GM12891 (cell line): ENCODE results near the gene PEPD.

Experiments
- POLR2A ChIP-seq: IDR thresholded peaks from 2 replicates; pipeline ENCODE4 v1.6.1; 2011; ENCODE audit warnings: low read depth, low read length, control low read depth
- POLR2AphosphoS5 ChIP-seq: IDR thresholded peaks from 2 replicates; pipeline ENCODE4 v1.6.1; 2011; ENCODE audit warnings: low read depth, low read length, control low read depth
- POU2F2 ChIP-seq: IDR thresholded peaks from 2 replicates; pipeline ENCODE4 v1.6.1; 2011; ENCODE audit warnings: low read depth, mild to moderate bottlenecking, control low read depth, low read length, moderate library complexity
- TAF1 ChIP-seq: IDR thresholded peaks from 2 replicates; pipeline ENCODE4 v1.6.1; 2011; ENCODE audit warnings: low read depth, low read length, control low read depth

- TF ChIP-seq TAF1 (no peak), POLR2A (no peak), POLR2AphosphoS5 (no peak), POU2F2 (no peak)
Measured at GRCh38 chr19:33408116-33408515, 113.5 kb downstream of the PEPD start.
